HuH-7.5 (cell line): Measurements from ENCODE around the gene NRXN2.
A peak's percentile ranks its signal among the peaks of the same experiment; 100 is the strongest.

Experiments used
- DNase-seq: peaks from one replicate; pipeline ENCODE4 v3.0.0; 2011; ENCODE audit warnings: low spot score

NRXN2 gene

DNA sequence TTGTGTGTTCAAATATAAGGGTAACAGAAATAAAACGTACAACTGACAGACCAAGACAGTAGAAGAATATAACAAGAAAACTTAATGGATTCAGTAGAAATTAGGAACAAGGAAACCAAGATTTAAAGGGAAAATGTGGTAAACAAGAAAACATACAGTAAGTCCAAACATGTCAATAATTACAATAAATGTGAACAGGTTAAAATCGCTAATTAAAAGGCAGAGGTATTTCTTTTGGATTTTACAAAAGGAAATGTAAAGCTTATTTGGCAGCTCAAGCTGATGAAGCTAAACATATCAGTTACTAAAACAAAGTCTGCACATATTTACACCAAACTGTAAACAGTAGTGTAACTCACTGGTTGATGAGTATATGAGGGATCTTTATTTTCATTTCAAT, 134.3 kb downstream of the NRXN2 start:
- no peak for DNase-seq

GRCh38 chr11:64586366-64586765, 136.6 kb downstream of the NRXN2 start:
- no peak for DNase-seq

- DNase-seq = no peak
Measured at GRCh38 chr11:64585150-64585549, 137.8 kb downstream of the NRXN2 start.

DNA sequence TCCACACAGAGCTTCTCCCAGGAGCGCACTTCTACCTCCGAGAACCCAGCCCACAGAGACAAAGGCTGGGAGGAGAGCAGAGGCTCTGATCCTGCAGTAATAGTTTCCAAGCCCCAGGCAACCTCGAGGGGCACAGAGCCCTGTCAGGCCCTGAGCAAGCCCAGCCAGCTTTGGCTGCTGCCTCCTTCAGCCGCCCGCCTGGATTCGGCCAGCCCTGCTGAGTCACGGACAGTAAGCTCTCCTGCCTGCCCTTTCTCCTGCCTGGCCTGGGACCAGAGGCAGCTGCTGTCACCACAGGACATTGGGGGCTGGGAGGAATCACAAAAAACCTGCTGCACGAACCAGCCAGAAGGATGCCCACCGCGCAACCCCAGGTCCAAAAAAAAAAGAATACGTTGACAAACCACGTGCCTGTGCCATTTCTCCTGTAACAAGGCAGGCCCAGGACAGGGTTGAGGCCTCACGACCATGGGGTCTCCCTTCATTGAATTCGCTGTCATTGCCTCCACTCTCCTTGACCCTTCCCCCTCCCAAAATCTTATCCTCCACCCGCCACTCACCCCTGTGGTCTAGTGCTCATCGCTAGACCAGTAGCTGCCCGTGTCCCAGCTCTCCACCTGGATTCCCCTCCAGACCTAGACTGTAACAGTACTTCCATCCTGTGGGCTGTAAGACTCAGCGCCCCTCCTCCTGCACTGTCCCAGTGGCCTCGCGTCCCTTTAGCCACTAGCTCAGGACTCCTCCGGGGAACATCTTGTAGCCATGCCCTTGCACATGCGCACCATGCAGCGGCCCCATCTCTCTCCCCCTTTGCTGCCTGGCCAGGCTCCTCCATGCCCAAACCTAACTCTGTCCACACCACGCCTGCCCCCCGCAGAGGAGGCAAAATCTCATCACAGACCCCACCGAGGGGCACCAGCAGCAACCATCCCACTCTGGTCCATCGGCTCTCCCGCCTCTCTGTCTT, 139.4 kb downstream of the NRXN2 start:
- no peak for DNase-seq

- no peak for DNase-seq
Measured at GRCh38 chr11:64582885-64583284, 140.1 kb downstream of the NRXN2 start.

DNA sequence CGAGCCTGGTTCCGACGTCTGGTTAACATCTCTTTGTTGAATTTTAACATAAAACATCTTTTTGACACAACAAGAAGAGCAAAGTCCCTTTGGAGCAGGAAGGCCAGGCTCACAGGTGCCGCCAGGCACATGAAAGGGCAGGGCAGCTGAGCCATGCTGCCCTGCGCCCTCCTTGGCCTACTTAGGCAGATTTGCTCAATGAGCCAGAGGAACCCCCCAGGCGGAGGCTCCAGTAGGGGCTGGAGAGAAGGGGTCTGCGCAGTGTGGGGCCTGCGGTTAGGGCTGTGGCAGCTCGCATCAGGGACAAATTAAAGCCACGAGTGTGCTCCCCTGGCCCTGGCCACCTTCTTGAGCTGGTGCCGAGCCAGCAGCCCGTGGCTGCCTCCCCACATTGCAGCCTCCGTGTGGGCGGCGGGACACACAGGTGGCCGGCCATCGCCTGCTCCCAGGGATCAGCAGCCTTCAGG, 141.9 kb downstream of the NRXN2 start:
- DNase-seq = no peak

DNA sequence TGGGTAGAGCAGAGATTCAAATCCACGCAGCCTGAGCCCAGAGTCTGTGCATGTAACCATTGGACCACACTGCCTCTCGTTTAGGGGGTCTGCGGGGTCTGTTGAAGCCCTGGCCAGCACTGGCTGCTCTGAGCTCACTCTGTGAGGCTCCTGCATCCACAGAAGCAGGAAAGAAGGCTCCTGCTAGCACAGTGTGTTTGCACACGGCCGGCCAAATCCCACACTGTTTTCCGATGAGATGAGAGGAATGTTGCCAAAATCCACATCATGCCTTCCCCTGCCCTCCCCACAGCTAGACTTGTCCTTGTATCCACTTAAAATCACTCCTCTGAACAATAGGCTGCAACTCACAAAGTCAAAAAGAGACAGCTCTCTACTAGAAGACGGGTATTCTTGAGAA, 142.6 kb downstream of the NRXN2 start:
- DNase-seq = no peak

DNA sequence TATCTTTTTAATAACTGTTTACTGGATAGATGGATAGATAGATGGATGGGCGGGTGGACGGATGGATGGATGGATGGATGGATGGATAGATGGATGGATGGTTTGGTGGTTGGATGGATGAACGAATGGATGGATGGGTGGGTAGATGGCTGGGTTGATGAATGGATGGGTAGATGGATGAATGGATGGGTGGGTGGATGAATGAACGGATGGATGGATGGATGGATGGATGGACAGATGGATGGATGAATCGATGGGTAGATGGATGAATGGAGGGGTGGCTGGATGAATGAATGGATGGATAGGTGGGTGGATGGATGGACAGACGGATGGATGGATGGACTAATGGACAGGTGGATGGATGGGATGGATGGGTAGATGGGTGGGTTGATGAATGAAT, 145.8 kb downstream of the NRXN2 start:
- no peak for DNase-seq

DNA sequence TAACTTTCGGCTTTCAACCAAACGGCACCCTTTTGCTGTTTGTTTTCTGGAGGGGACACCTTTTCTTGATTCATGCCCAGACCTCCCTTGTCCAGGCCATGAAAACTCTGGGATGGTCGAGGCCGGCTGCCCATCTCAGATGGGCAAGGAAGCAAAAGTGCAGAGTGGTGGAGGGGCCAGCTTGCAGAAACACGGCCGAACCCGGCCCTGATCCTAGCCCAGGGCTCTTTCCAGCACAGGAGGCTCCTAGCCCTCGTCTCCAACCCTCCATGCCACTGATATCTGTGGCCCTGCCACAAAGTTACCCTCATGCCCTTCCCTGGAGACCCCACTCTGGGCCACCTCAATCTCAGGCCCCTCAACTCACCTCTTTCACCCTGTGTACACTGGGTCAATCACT, 150.9 kb downstream of the NRXN2 start:
- no peak for DNase-seq

DNA sequence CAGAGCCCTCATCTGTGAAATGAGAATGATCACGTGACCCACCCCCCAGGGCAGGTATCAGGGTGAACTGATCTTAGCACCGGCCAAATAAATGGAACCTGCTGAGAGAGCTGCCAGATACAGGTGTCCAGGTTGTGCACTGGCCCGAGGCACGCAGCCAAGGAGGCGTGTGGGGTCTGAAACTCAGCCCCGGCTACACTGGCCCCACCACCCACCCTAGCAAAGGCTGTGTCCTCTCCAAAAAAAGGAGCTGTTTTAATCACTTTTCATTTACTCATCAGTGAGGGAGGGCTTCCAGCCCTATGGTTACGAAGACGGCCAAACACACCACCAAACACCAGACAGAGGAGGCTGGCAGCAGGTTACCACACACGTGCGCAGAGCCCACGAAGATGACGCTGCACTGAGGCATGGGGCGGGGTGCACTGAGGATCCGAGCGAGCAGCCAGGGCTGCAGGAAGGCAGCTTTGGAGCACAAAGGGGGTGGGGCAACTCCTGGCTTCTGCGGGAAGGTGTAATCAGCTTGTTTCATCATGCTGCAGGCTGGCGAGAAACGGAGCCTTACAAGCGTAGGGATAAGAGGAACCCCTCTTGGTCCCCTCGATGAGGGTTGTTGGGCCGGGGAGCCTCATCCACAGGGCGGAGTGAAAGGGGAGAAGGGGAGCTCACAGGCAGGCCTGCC, 151.4 kb downstream of the NRXN2 start:
- no peak for DNase-seq

DNA sequence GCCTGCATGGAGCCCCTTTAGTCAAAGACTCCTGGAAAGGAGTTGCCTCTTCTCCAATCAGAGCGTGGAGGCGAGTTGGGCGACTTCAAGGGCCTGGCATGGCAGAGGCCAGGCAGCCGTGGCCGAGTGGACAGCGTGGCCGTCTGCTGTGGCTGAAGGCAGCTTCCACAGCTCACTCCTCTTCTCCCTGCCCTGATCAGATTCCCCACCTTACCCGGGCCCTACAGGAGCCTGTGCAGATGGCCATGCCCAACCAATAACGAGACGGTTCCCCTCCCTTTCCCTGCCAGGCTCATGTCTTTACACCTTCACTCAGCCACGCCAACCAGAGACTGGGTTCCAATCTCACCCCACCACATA, 152.0 kb downstream of the NRXN2 start:
- DNase-seq = no peak

DNA sequence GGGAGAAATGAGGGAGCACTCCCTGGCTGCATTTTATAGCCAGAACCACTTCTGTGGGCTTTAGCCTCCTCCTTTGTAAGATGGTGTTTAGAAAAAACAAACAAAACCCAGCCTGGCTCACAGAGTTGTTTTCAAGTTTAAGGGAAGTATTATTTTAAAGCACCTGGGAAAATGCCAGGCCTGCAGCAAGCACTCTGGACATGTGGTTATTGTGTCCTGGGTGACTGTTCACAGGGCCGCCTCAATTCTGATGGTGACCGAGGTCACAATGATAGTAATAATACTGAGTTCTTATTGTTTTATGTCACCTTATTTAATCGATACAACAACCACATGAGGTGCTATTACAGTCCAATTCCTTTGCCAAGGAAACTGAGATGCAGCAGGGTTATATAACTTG, 152.7 kb downstream of the NRXN2 start:
- DNase-seq = no peak

GRCh38 chr11:64569300-64569970, 153.6 kb downstream of the NRXN2 start:
- DNase-seq = no peak

DNA sequence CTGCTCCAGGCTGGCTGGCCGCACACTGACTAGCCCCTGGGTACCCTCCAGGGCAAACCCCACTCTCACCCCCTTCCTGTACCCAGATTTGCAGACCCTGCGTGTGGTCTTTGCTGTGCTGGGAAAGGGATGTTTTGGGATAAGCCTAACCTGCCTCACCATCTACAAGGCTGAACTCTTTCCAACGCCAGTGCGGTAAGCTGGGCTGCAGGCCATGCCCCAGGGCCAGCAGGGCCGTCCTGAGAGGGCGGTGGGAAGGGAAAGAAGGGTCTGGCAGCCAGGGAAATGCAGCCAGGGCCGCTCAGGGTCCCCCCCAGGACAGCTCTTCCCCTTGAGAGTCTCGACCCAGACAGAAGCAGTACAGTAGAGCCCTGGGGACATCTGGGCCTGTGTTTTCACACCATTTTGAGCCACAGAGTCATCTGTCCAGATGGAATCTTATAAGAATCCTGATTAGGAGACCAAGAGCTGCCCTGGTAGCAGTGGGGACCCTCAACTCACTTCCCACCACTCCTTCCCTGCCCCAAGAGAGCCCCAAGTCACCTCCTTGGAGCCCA, 154.3 kb downstream of the NRXN2 start:
- DNase-seq = no peak

GRCh38 chr11:64568041-64568571, 154.9 kb downstream of the NRXN2 start:
- no peak for DNase-seq

DNA sequence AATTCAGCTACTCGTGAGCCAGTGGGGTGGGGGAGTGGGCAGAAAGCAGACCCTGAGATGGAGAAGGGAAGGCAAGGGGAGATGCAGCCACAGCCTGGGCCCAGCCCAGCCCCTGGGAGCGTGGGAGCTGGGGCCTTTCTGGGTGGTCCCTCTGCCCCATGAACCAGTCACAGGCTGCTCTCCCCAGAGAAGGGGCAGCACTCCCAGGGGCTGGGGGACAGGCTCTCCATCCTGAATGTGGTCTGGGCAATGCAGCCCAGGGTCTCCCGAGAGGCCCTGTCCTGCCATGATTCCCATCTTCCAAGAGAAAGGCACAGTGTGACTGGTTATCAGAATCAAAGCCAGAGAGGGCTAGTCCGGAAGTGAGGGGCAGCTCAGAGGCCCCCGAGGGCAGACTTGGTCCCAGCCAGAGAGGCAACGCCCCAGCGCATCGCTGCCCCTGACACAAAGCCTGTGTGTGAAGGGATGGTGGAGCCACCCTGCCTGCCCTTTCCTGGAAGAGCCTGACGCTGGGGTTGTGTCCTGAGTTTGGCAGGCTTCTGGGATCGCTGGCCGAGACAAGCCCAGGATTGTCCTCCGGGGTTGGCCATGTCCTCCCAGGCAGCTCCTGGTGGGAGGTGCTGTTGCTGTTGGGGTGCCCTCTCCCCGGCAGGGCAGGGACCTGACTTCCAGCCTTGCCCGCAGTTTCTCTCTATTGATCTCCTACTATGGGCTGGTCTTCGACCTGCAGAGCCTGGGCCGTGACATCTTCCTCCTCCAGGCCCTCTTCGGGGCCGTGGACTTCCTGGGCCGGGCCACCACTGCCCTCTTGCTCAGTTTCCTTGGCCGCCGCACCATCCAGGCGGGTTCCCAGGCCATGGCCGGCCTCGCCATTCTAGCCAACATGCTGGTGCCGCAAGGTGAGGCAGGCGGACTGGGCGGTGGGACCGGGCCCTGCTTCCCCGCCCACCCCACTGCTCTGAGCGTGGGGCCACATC, 155.8 kb downstream of the NRXN2 start:
- no peak for DNase-seq

GRCh38 chr11:64566042-64566914, 156.7 kb downstream of the NRXN2 start:
- DNase-seq = peak; percentile 77

DNA sequence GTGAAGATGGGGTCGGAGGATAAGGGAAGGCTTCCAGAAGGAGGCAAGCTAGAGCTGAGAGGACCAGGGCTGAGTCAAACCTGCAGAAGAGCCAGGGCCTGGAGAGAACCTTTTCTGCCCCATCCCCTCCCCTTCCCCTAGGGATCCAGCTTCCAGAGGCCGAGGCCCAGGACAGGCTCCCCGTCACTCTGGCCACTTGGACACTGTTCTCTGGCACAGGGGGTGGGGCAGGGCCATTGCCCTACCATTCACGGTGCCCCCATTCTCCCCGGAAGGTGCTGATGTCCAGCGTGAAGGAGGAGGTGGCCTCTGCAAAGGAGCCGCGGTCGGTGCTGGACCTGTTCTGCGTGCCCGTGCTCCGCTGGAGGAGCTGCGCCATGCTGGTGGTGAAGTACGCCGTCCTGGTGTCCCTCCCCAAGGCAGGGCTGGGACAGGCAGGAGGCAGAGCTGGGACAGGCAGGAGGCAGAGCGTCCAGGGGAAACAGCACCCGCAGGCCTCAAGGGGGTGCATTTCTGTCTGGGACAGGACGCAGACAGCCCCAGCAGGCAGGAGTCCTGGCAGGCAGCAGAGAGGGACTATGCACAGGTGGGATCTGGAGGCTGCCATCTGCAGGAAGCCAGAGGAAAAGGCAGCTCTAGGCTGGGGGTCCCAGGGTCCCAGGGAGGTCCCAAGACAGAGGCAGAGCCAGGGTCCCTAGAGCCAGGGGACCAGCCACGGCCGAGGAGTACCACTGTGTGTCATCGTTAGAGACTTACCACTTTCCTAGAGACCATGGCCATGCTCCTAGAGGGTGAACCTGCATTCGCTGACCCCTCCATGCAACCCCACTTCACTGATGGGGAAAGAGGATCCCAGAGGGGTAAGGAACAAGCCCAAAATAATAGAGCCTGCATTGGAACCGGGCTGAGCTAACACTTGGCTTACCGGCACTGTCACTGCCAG, 157.8 kb downstream of the NRXN2 start:
- DNase-seq = peak; percentile 28

DNA sequence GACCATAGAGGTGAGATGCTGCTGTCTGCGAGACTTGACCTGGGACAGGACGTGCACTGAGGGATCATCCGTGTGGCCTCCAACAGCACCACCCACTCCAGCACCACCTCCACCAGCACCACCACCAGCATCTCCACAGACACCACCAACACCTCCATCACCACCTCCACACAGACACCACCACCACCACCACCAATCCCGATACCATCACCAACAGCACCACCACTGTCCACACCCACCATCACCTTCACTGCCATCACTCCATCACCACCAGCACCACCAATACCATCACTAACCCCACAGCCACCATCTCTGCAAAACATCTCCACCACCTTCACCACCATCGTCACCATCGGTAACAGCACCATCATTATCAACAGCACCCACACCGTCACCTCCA, 158.6 kb downstream of the NRXN2 start:
- DNase-seq = no peak
